Testis (tissue), 3 donors: Measurements from ENCODE around the gene FBXL19. TPM values are rescaled to one million over a fixed set of nuclear protein-coding genes. Genes with fewer than 3 reads are reported as not detected.

Experiments used
- DNase-seq: peaks from one replicate; pipeline ENCODE4 v3.0.0-alpha.2; 2019
- H3K27ac ChIP-seq, 2 donors: fragments of 200-600 bp; sonication (generic); one replicate each; pipeline ENCODE4 v1.5.1; 2019
- H3K27me3 ChIP-seq: fragments of 200-600 bp; sonication (generic); one replicate; pipeline ENCODE4 v1.5.1; 2019
- H3K36me3 ChIP-seq: fragments of 200-600 bp; sonication (generic); one replicate; pipeline ENCODE4 v1.5.1; 2017; ENCODE audit warnings: low read depth; ENCODE audit errors: missing control alignments
- H3K4me1 ChIP-seq: fragments of 200-600 bp; sonication (generic); one replicate; pipeline ENCODE4 v1.5.1; 2019
- H3K4me3 ChIP-seq, 2 donors: fragments of 200-600 bp; sonication (generic); one replicate each; pipeline ENCODE4 v1.5.1; 2017 to 2019
- H3K9me3 ChIP-seq: fragments of 200-600 bp; sonication (generic); one replicate; pipeline ENCODE4 v1.5.1; 2017
- CTCF ChIP-seq, 3 experiments: fragments of 450-650 bp in 2 of 3; fragments of 200-600 bp in 1 of 3; sonication (generic) in 1 of 3; IDR thresholded peaks; one replicate each; pipeline ENCODE4 v1.5.1; 2016 to 2019; ENCODE audit warnings: antibody characterized with exemption in 3 of 3, mild to moderate bottlenecking in 2 of 3, moderate library complexity in 1 of 3
- POLR2A ChIP-seq: fragments of 450-650 bp; IDR thresholded peaks from one replicate; pipeline ENCODE4 v1.6.1; 2017; ENCODE audit warnings: antibody characterized with exemption, mild to moderate bottlenecking, moderate library complexity
- WGBS, 2 donors: methylation state at CpG; one replicate each; pipeline ENCODE4 v1.1.5; 2018; 5-methylcytosine and 5-hydroxymethylcytosine counted together
- intact Hi-C: fragments of 100-400 bp; cut with DNase I; formaldehyde crosslinking; loops from one replicate; pipeline ENCODE4 v1.15.1; 2023; ENCODE audit warnings: low total_unique reads
- polyA plus RNA-seq: library from polyadenylated mRNA; stranded (reverse); fragments of 350-450 nt; fragmentation: Illumina TruSeq; extraction: RNeasy Lipid Tissue Mini Kit (QIAGEN cat#74804); gene quantifications from one replicate; pipeline ENCODE4 v1.2.3, GENCODE V29; 2014; ENCODE audit warnings: low read depth, low replicate concordance; ENCODE audit not compliant: insufficient read depth
- total RNA-seq, 2 donors: library from RNA; depleted of rRNA; stranded (reverse); fragments of >200 nt; gene quantifications; one replicate each; pipeline ENCODE4 v1.2.3, GENCODE V29; 2016

Gene FBXL19
- total and polyA plus RNA-seq, 3 donors from 2014 or later = 47.0 to 149 (median 142) TPM

GRCh38 chr16:30901201-30902028 lies 22.0 kb upstream of the FBXL19 start:
- DNase-seq = no peak
- TF ChIP-seq POLR2A (no peak), CTCF (IDR thresholded peaks at IDR 0.05) (no peak)
- 10 to 13% methylated on average over 5 to 6 of the region's 6 CpGs for WGBS, 2 donors
- H3K27ac ChIP-seq = peak overlapping the region; percentile 27 to 93
- H3K4me1 ChIP-seq = peaks cover 21% of the 10 kb centered on the region
- H3K9me3 ChIP-seq = no peaks in the 10 kb centered on the region
- H3K27me3 ChIP-seq = no peaks in the 10 kb centered on the region
- H3K36me3 ChIP-seq = no peaks in the 10 kb centered on the region
- peak overlapping the region; percentile 52 to 56 for H3K4me3 ChIP-seq
- intact Hi-C loops = no loop called here

GRCh38 chr16:30902029-30902972 lies 21.1 kb upstream of the FBXL19 start:
- Histone ChIP-seq H3K36me3 (no peaks in the 10 kb centered on the region), H3K27me3 (no peaks in the 10 kb centered on the region), H3K4me3 (peak overlapping the region; percentile 56 to 68), H3K9me3 (no peaks in the 10 kb centered on the region), H3K27ac (peak overlapping the region; percentile 79 to 93), H3K4me1 (peaks cover 18% of the 10 kb centered on the region)
- TF ChIP-seq POLR2A (no peak), CTCF (IDR thresholded peaks at IDR 0.05) (peak in 1 of 3 experiments; percentile 76)
- 9 to 15% methylated on average over 20 to 77 of the region's 99 CpGs for WGBS, 2 donors
- peak; percentile 58 for DNase-seq
- intact Hi-C loops = no loop called here

- Histone ChIP-seq H3K36me3 (no peaks in the 10 kb centered on the region), H3K27ac (peak overlapping the region in 1 of 2 donors; percentile 93), H3K4me3 (peak overlapping the region in 1 of 2 donors; percentile 68), H3K9me3 (no peaks in the 10 kb centered on the region), H3K4me1 (peaks cover 16% of the 10 kb centered on the region), H3K27me3 (no peaks in the 10 kb centered on the region)
- no peak for TF ChIP-seq POLR2A
- no peak for TF ChIP-seq CTCF (IDR thresholded peaks at IDR 0.05)
- intact Hi-C loops = no loop called here
- WGBS, 2 donors = 50 to 67% methylated on average over 4 of the region's 4 CpGs
- DNase-seq = no peak
Measured at GRCh38 chr16:30903002-30903401, 20.4 kb upstream of the FBXL19 start.

GRCh38 chr16:30903596-30903995 lies 19.8 kb upstream of the FBXL19 start:
- Histone ChIP-seq H3K9me3 (no peaks in the 10 kb centered on the region), H3K36me3 (no peaks in the 10 kb centered on the region), H3K4me1 (peaks cover 16% of the 10 kb centered on the region), H3K4me3 (no peak overlapping the region), H3K27me3 (no peaks in the 10 kb centered on the region), H3K27ac (peak overlapping the region; percentile 11 to 93)
- TF ChIP-seq CTCF (IDR thresholded peaks at IDR 0.05) = no peak
- TF ChIP-seq POLR2A = no peak
- DNase-seq = no peak
- intact Hi-C loops = no loop called here
- WGBS, 2 donors = 69 to 71% methylated on average over 4 of the region's 4 CpGs
